GM21619 (cell line): ENCODE results near the gene KCNJ6.

ENCODE experiments used
- ATAC-seq: cut with Tn5 transposase; IDR thresholded peaks from one replicate; pipeline ENCODE4 v1.9.1; 2021; ENCODE audit not compliant: unreplicated experiment

Gene KCNJ6

GRCh38 chr21:37907076-37907475 lies 9.2 kb downstream of the KCNJ6 start:
- ATAC-seq = no peak

- no peak for ATAC-seq
Measured at GRCh38 chr21:37905291-37905690, 11.0 kb downstream of the KCNJ6 start.

- no peak for ATAC-seq
Measured at GRCh38 chr21:37904856-37905255, 11.4 kb downstream of the KCNJ6 start.

GRCh38 chr21:37903396-37903795 lies 12.9 kb downstream of the KCNJ6 start:
- no peak for ATAC-seq

GRCh38 chr21:37899146-37899545 lies 17.1 kb downstream of the KCNJ6 start:
- ATAC-seq = no peak

- ATAC-seq = no peak
Measured at GRCh38 chr21:37896788-37897187, 19.5 kb downstream of the KCNJ6 start.

DNA sequence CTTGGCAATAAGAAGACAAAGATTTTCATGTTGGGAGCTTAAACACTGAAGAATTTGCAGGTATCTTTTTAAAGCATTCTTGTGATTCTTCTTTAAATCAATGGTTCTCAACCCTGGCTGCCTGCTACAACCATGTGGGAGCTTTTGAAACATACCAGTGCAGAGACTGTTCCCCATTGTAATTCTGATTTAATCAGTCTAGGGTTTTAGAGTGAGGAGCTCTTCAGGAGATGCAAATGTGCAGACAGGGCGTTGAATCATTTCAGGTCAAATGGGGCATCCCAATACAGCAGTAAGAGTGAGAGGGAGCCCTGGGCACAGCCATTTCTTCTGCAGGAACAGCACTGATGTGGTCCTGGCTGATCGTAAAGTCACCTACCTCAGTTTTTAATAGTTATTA lies 24.3 kb downstream of the KCNJ6 start:
- ATAC-seq = no peak

GRCh38 chr21:37888659-37889058 lies 27.6 kb downstream of the KCNJ6 start:
- no peak for ATAC-seq

- no peak for ATAC-seq
Measured at GRCh38 chr21:37886726-37887299, 29.4 kb downstream of the KCNJ6 start.

DNA sequence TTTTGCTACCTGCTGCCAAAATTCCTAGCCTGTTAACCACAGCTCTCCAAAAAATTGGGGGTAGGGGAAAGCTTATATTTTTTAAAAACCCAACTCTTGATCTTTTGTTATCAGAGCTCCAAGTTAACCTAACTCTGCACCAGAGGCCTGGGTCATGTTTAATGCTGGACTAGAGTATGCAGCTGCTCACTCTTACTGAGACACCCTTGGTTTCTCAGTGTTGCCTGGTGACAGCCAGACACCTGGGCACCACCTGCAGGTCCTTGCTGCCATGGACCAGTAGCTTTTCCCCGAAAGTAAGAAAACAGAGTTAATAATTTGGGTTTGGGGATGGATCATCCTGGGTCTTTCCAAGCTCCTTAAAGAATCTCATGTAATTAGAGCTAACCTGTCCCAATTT lies 30.1 kb downstream of the KCNJ6 start:
- no peak for ATAC-seq

- no peak for ATAC-seq
Measured at GRCh38 chr21:37878946-37879660, 37.2 kb downstream of the KCNJ6 start.

DNA sequence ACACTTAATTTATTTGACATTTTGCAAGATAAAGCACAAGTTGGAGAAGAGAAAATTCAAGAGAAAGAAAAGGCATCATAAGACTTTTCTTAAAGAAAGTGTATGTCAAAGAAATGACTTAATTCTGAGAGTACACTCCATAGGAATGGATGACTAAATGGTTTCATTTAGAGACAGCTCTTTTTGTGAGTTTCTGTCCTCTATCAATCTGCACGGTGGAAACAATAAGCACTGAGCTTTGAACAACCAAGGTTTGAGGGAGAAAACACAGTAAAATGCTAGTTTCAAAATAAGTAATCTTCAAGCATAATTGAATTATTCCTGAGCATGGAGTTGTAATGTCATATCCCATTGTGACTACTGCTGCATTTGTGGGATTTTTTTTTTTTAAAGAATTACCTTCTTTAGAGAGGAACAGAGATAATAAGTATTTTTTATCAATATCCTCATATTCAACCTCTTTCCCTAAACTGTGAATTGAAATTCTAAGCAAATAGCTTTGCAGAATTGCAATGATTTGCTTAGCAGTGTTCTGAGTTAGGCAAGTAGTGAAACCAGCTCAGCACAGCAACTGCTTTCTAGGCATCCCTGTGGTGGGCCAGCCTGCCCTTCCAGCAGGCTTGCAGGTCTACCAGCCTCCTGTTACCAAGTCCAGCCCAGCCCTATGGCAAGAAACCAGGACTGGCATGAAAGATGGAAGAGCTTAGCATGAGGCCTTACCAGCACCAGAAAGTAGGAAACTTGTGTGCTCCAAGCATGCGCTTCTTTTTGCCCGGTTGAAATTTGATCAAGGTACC lies 38.2 kb downstream of the KCNJ6 start:
- no peak for ATAC-seq

DNA sequence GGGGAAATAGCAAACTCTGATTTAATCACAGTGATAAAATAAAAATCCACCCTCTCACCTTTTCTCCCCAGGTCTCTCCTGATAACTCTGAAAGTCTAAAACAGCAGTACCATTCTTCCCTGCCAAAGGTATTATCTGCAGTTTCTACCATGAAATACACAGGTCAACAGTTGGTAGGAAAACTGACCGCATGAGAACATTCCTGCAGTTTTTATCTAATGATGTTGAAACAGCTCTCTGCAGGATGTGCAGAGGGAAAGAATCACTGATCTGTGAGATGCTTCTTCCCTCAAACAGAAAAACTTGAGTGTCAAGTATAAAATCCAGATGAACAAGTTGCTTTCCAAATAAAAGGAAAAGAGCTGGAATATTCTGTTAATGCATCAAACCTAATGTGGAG lies 39.1 kb downstream of the KCNJ6 start:
- ATAC-seq = no peak

DNA sequence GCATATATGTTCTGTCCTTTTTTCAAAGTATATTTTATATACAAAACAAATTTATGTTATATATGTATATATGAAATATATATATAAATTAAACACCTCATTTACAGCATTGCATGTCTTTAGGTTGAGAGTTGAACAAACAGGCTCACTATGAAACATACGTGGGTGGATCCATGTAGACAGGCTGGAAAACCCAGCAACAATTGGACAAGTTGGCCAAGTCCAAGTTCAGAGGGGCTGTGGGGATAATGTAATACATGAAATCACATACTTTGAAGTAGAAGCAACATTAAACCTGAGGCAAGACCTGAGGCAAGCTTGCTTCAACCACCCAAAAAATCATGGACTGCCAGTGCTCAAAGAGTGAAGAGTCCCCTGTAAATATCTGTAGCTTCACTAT lies 39.7 kb downstream of the KCNJ6 start:
- ATAC-seq = no peak

DNA sequence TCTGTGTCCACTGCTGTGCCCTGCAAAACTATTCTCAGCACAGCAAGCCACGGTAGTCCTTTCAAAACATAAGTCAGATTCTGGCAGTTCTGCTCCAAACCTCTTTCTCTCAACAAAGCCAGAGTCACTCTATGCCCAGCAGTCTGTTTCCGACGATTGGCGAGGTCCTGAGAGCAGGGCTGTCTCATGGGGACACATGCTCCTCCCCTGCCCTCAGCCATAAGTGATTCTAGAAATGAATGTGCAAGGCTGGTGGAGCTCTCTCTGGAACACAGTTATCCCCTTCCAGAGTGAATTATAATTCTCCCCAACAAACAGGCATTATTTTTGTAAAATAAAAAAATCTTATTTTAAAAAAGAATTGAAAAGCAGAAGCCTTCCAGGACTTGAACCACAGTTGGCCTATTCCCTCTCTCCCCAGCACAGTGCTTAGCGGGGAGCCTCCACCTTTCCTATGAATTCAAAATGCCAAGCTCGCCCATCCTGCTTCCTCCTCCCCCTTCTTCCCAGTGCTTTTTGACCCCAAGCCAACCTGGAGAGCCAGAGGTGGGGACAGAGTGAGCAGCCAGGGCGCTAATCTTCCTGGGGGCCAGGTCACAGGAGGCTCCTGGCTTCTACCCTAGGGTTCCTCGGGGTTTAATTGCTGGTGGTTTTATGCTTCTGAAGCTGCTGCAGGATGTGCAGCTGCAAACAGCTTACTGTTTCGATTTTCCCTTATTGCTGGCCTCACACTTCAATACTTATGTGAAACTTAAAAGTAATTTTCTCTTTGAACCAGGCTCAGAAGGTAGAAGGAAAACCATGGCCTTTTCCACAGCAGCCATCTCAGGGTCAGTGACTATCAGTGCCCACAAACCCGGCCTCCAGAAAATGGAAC lies 41.1 kb downstream of the KCNJ6 start:
- no peak for ATAC-seq

GRCh38 chr21:37874481-37874880 lies 41.8 kb downstream of the KCNJ6 start:
- no peak for ATAC-seq

GRCh38 chr21:37873655-37874054 lies 42.6 kb downstream of the KCNJ6 start:
- no peak for ATAC-seq

- no peak for ATAC-seq
Measured at GRCh38 chr21:37871121-37871862, 45.0 kb downstream of the KCNJ6 start.

- ATAC-seq = no peak
Measured at GRCh38 chr21:37870221-37870620, 46.0 kb downstream of the KCNJ6 start.

- no peak for ATAC-seq
Measured at GRCh38 chr21:37869661-37870060, 46.6 kb downstream of the KCNJ6 start.
